Endothelial cell (in vitro differentiated cells): ENCODE results near the gene PIM3. TPM values are rescaled to one million over a fixed set of nuclear protein-coding genes. Genes with fewer than 3 reads are reported as not detected.

Source experiments
- DNase-seq: peaks from one replicate; pipeline ENCODE4 v3.0.0; 2021; ENCODE audit warnings: low spot score
- H3K27ac Mint-ChIP-seq: one replicate; pipeline ENCODE4 v1.8.0; 2021; ENCODE audit warnings: mixed read lengths, inconsistent platforms; ENCODE audit not compliant: unreplicated experiment
- H3K27me3 Mint-ChIP-seq: one replicate; pipeline ENCODE4 v1.8.0; 2021; ENCODE audit warnings: mild to moderate bottlenecking, moderate library complexity, mixed read lengths, inconsistent platforms; ENCODE audit not compliant: unreplicated experiment
- H3K36me3 Mint-ChIP-seq: one replicate; pipeline ENCODE4 v1.8.0; 2021; ENCODE audit warnings: mild to moderate bottlenecking, low read depth, mixed read lengths, inconsistent platforms; ENCODE audit not compliant: unreplicated experiment
- H3K4me1 Mint-ChIP-seq: one replicate; pipeline ENCODE4 v1.8.0; 2021; ENCODE audit warnings: mild to moderate bottlenecking, mixed read lengths, inconsistent platforms; ENCODE audit not compliant: unreplicated experiment
- H3K4me3 Mint-ChIP-seq: one replicate; pipeline ENCODE4 v1.8.0; 2021; ENCODE audit warnings: mild to moderate bottlenecking, mixed read lengths, inconsistent platforms; ENCODE audit not compliant: unreplicated experiment
- H3K9me3 Mint-ChIP-seq: one replicate; pipeline ENCODE4 v1.8.0; 2021; ENCODE audit warnings: mixed read lengths, inconsistent platforms; ENCODE audit not compliant: unreplicated experiment
- CTCF ChIP-seq: fragments of 200-600 bp; sonication (generic); IDR thresholded peaks from one replicate; pipeline ENCODE4 v1.5.0; 2021; ENCODE audit warnings: antibody characterized with exemption; ENCODE audit not compliant: unreplicated experiment
- total RNA-seq: library from RNA; stranded (reverse); fragmentation: NEBNext Ultra II Directional; extraction: Animal tissue kit (Norgen Biotek cat#: 25700); gene quantifications from one replicate; pipeline ENCODE4 v1.2.1, GENCODE V29; 2021; ENCODE audit not compliant: unreplicated experiment

PIM3 gene
- total RNA-seq, 1 donor from 2014 or later, result 112 TPM

GRCh38 chr22:49937758-49938564 is 22.6 kb upstream of the PIM3 start:
- peak; percentile 80 for DNase-seq
- H3K27me3 Mint-ChIP-seq, result peaks cover 4% of the 10 kb centered on the region
- peak overlapping the region; percentile 59 for H3K4me3 Mint-ChIP-seq
- no peak for TF ChIP-seq CTCF
- H3K9me3 Mint-ChIP-seq, result peaks cover 3% of the 10 kb centered on the region
- H3K27ac Mint-ChIP-seq, result peak overlapping the region; percentile 95
- no peaks in the 10 kb centered on the region for H3K36me3 Mint-ChIP-seq
- H3K4me1 Mint-ChIP-seq, result peaks cover 29% of the 10 kb centered on the region

- Mint-ChIP-seq H3K27me3 (peaks cover 4% of the 10 kb centered on the region), H3K27ac (peak overlapping the region; percentile 95), H3K36me3 (no peaks in the 10 kb centered on the region), H3K9me3 (peaks cover 3% of the 10 kb centered on the region), H3K4me1 (peaks cover 24% of the 10 kb centered on the region), H3K4me3 (no peak overlapping the region)
- no peak for TF ChIP-seq CTCF
- no peak for DNase-seq
Measured at GRCh38 chr22:49938565-49939136, 21.9 kb upstream of the PIM3 start.

GRCh38 chr22:49941507-49942316 is 18.9 kb upstream of the PIM3 start:
- Mint-ChIP-seq H3K27ac (no peak overlapping the region), H3K4me3 (no peak overlapping the region), H3K27me3 (peaks cover 6% of the 10 kb centered on the region), H3K4me1 (peaks cover 26% of the 10 kb centered on the region), H3K36me3 (no peaks in the 10 kb centered on the region), H3K9me3 (peaks cover 3% of the 10 kb centered on the region)
- no peak for DNase-seq
- no peak for TF ChIP-seq CTCF

GRCh38 chr22:49942565-49943404 is 17.8 kb upstream of the PIM3 start:
- no peak overlapping the region for H3K27ac Mint-ChIP-seq
- H3K27me3 Mint-ChIP-seq, result peaks cover 5% of the 10 kb centered on the region
- no peak for DNase-seq
- no peaks in the 10 kb centered on the region for H3K36me3 Mint-ChIP-seq
- peaks cover 3% of the 10 kb centered on the region for H3K9me3 Mint-ChIP-seq
- TF ChIP-seq CTCF, result no peak
- H3K4me3 Mint-ChIP-seq, result no peak overlapping the region
- peaks cover 25% of the 10 kb centered on the region for H3K4me1 Mint-ChIP-seq
